T-helper 2 cell treated with Interferon-gamma antibody and Interleukin-4, amounts not matched to agents 100 ng/mL and 5 ng/mL, for 36 hours (primary cell): Measurements from ENCODE around the gene ZBTB33. TPM values are rescaled to one million over a fixed set of nuclear protein-coding genes. Genes with fewer than 3 reads are reported as not detected.

Source experiments
- intact Hi-C: fragments of 100-400 bp; cut with micrococcal nuclease; formaldehyde crosslinking; loops from one replicate; pipeline ENCODE4 v1.15.1; 2023
- total RNA-seq: library from RNA; stranded (reverse); gene quantifications from 2 replicates; pipeline ENCODE4 v1.2.3, GENCODE V29; 2022

Gene ZBTB33
- total RNA-seq: 12.6 and 13.2 TPM in 2 replicates

GRCh38 chrX:120250522-120251271, at the start of gene ZBTB33:
Gene ZBTB33, plus strand, starts transcription at chrX:120250812. Its CDS starts 2,604 bp downstream, at chrX:120253416.
- intact Hi-C loops: loop anchor here (1.0 to 5.0 kb wide), 6 partner anchors 58 to 1013 kb away; partner anchors contain the start of genes C1GALT1C1, NDUFA1, NKAP and PGRMC1

- intact Hi-C loops: no loop called here
Measured at GRCh38 chrX:120200851-120201250, 49.8 kb upstream of the ZBTB33 start.

- intact Hi-C loops: no loop called here
Measured at GRCh38 chrX:120205816-120206753, 44.5 kb upstream of the ZBTB33 start.

DNA sequence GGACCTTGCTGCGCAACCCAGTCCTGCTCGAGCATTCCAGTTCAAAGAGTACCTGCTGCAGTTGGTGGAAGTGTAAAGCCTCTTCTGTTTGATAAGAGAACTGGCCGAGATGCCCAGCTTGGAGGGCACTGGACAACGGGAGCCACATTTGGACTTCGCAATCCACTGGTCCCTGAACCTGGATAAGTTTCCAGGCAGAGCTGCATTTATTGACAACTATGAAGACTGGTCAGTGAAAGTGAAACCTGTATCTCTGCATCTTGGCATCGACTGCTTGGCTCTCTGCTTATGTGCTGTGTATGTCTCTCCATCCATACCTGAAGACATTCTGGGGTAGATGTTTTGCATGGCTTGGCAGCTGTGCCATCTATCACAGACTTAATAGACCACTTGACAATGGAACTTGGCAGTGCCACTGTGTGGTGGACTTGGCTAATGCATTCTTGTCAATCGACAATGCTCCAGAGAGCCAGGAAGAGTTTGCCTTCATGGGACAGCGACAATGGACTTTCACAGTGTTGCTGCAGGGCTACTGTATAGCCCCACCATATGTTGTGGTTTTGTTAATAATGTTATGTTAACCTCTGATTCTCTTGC, 43.5 kb upstream of the ZBTB33 start:
- intact Hi-C loops: no loop called here

- intact Hi-C loops: no loop called here
Measured at GRCh38 chrX:120213438-120214265, 37.0 kb upstream of the ZBTB33 start.

- intact Hi-C loops: no loop called here
Measured at GRCh38 chrX:120223374-120223773, 27.2 kb upstream of the ZBTB33 start.

DNA sequence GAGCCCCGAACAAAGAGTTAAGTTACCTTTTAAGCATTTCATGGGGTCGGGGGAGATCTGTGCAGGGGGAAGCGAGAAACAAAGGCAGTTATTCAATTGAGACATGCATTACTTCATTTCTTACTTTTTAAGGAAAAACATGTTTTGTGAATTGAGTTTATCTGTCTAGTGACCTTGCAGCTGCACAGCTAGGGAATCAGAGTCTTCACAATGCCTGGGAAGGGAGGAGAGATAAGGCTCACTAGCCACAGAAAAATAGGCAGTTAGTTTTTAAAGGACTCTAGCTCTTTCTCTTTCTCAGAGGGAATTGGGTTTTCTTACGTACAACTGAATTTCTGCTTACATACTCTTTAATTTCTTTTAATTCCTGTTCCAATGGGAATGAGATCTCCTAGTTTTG, 26.2 kb upstream of the ZBTB33 start:
- intact Hi-C loops: no loop called here

GRCh38 chrX:120228187-120228908, 22.3 kb upstream of the ZBTB33 start:
- intact Hi-C loops: no loop called here

DNA sequence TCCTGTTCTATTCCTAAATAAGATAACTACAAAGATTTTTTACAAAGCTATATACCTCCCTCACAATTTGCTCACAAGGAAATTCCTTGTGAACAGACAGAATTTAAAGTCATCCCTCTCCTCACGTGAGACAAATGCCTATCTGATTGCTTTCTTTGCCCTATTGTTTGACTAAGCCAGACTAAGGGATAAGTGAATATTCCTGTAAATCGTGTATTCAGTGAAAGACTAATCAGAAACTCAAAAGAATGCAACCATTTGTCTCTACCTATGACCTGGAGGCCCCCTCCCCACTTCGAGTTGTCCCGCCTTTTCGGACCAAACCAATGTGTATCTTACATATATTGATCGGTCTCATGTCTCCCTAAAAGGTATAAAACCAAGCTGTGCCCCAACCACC, 15.3 kb upstream of the ZBTB33 start:
- intact Hi-C loops: no loop called here

GRCh38 chrX:120236687-120237479, 13.7 kb upstream of the ZBTB33 start:
- intact Hi-C loops: no loop called here

- intact Hi-C loops: no loop called here
Measured at GRCh38 chrX:120238933-120239332, 11.7 kb upstream of the ZBTB33 start.

DNA sequence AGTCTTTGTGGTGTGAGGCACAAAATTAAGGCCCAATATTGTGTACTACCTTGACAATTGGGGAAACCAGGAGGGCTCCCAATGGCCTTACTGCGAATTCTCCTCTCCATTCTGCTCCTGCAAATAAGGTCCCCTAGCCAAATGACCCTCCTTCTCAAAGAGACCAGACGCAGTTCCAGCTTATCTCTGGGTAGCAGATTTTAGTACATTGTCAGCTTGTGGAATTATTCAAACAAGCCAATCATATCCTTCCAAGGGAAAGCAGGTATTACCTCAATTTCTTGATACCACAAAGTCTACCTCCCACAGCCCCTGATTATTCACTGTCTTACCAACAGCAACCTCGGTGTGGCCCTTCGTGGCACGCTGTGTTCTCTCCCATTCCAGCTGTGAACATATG, 7.8 kb upstream of the ZBTB33 start:
- intact Hi-C loops: no loop called here

DNA sequence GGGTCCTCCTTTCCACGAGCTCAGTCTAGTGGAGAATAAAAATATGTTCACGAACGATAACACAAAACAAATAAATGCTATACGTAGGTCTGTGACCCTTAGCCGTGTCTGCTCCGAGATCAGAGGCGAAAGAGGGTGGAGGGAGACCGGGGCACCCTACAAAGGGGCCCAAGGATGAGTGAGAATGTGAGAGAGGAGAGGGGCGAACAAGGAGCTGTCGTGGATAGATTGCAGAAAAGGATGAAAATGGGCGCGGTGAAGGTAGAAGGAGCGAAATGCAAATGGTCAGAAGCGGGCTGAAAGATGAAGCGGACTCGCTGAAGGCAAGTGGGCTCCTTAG, 6.2 kb upstream of the ZBTB33 start:
- intact Hi-C loops: no loop called here

DNA sequence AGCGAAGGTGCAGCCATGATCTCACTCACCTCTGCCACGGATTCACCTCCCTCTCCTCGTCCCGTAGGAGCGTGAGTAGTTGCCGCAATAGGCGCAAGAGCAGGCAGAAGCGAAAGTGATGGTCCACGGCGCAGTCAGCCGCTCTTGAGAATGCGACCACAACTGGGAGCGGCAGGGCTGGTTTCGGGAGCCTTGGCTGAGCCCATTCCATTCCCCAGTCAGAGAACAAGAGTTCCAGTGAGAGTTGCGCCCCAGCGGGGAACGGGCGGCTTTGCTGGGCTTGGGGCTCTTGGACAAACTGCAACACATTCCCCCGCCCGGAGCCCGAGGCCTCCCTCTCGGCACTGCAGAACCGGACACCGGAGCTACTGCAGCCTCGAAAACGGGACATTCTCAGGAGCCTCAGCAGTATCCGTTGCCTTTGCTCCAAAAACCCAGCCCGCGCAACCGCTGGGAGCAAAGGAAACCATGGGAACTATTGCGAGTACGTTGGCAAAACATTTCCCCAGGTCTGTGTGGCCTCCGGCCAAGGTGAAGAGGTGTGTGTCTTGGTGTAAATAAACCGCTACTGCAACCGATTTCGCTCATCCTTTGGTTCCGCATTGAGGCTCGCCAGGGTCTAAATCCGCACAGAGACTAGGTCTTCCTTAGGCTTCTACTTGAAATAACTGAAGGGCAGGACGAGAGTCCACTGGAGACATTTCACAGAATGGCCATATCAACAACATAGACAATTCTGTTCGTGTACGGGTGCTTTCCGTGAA, 5.7 kb upstream of the ZBTB33 start:
- intact Hi-C loops: loop anchor here (5.0 kb wide), 1 partner anchor 1898 kb away; the partner anchor contains the start of gene WDR44

DNA sequence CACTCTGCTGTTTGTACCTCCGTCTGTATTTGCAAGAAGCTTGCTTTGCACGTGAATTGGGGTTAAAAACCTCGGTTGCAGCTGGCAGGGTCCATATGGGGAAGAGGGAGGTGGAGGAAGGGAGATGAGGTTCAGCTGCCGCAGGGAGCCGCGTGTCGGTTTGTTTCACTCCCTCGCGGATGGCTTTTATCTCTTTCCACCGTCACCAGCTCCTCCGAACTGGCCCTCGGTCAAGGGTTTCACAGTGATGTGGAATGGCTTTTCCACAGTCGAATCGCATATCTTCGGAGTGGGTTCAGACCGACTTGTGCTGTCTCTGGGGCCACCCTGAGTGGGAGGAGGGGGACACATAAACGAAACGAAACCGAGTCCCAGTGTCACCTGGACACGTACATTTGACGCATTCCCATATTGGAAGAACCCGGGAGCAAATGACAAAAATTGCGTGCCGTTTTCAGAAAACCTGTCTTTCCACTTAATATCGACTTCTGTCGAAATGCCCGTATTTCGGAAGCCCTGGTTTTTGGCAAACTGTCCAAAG, 929 bp downstream of the ZBTB33 start:
- intact Hi-C loops: loop anchor here (2.0 to 5.0 kb wide), 5 partner anchors 57 to 1014 kb away; partner anchors contain the start of genes NDUFA1, NKAP, PGRMC1 and RNF113A

DNA sequence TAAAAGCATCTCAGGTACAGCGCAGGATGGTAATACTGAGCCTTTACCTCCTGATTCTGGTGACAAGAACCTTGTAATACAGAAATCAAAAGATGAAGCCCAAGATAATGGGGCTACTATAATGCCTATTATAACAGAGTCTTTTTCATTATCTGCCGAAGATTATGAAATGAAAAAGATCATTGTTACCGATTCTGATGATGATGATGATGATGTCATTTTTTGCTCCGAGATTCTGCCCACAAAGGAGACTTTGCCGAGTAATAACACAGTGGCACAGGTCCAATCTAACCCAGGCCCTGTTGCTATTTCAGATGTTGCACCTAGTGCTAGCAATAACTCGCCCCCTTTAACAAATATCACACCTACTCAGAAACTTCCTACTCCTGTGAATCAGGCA, 3.2 kb downstream of the ZBTB33 start:
- intact Hi-C loops: loop anchor here (5.0 kb wide), 2 partner anchors 311 to 1016 kb away; partner anchors contain the start of genes NKAP and PGRMC1

DNA sequence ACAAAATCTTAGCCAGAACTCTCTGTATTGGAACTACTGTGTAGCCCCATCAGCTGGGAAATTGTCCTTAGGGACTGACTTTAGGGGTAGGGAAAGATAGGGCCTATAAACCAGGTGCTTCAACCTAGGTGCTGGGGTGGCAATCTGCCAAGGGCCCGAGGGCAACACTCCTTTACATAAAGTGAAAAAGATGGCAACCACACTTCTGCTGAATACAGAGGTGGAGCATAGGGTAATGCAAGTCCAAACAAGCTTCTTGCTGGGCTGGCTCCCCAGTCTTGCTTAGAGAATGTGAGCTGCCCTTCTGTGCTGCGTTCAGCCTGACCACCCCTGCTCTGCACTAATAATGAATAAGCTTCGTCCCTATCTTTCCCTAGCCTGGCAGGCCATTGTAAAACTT, 9.8 kb downstream of the ZBTB33 start:
- intact Hi-C loops: no loop called here
